WTC11 (cell line): Measurements from ENCODE around the gene RIC8A. TPM values are rescaled to one million over a fixed set of nuclear protein-coding genes. Genes with fewer than 3 reads are reported as not detected.

Source experiments
- ATAC-seq: fragments of 200-7000 bp; cut with Tn5 transposase; 2 replicates; pipeline ENCODE4 v1.10.0; 2021; ENCODE audit warnings: mild to moderate bottlenecking, moderate library complexity
- CTCF ChIA-PET: fragments of 300-600 bp; sonication (Branson Sonifier 250); formaldehyde crosslinking; loops from one replicate; lab custom pipeline; 2021; ENCODE audit warnings: antibody characterized with exemption; lab: Charles Lee
- POLR2A ChIA-PET: fragments of 350-600 bp; sonication (Branson Sonifier 250); formaldehyde crosslinking; loops from one replicate; lab custom pipeline; 2021; ENCODE audit warnings: antibody characterized with exemption; lab: Charles Lee
- DNase-seq: peaks from one replicate; pipeline ENCODE4 v3.0.0; 2021; ENCODE audit warnings: low spot score
- H3K27ac Mint-ChIP-seq: 2 replicates; pipeline ENCODE4 v1.8.0; 2021; ENCODE audit warnings: mixed read lengths
- H3K27me3 Mint-ChIP-seq: 2 replicates; pipeline ENCODE4 v1.8.0; 2021; ENCODE audit warnings: low read depth, mild to moderate bottlenecking, moderate library complexity, mixed read lengths
- H3K36me3 Mint-ChIP-seq: 2 replicates; pipeline ENCODE4 v1.8.0; 2021; ENCODE audit warnings: mixed read lengths
- H3K4me1 Mint-ChIP-seq: 2 replicates; pipeline ENCODE4 v1.8.0; 2022; ENCODE audit warnings: mixed read lengths
- H3K4me3 Mint-ChIP-seq: 2 replicates; pipeline ENCODE4 v1.8.0; 2021; ENCODE audit warnings: mild to moderate bottlenecking, moderate library complexity, mixed read lengths
- H3K9me3 Mint-ChIP-seq: 2 replicates; pipeline ENCODE4 v1.8.0; 2021; ENCODE audit warnings: mixed read lengths
- ARID4B ChIP-seq: sonication (generic); formaldehyde crosslinking; IDR thresholded peaks from 2 replicates; pipeline ENCODE4 v1.8.0; 2023; ENCODE audit warnings: missing genetic modification reagents, mild to moderate bottlenecking, borderline replicate concordance
- ELF4 ChIP-seq: sonication (generic); formaldehyde crosslinking; IDR thresholded peaks from 2 replicates; pipeline ENCODE4 v1.8.1; 2022; ENCODE audit warnings: low read depth, mild to moderate bottlenecking, moderate library complexity, missing genetic modification reagents
- EMX1 ChIP-seq: fragments of 250-450 bp; sonication (Bioruptor Pico); IDR thresholded peaks from 2 replicates; pipeline ENCODE4 v1.8.0; 2021; ENCODE audit warnings: mild to moderate bottlenecking
- ETV6 ChIP-seq: sonication (generic); formaldehyde crosslinking; IDR thresholded peaks from 2 replicates; pipeline ENCODE4 v1.8.1; 2022; ENCODE audit warnings: mild to moderate bottlenecking, missing genetic modification reagents
- IRF2 ChIP-seq: sonication (generic); formaldehyde crosslinking; IDR thresholded peaks from 2 replicates; pipeline ENCODE4 v1.8.0; 2022; ENCODE audit warnings: low read depth, missing genetic modification reagents, borderline replicate concordance
- PREB ChIP-seq: sonication (generic); formaldehyde crosslinking; IDR thresholded peaks from 2 replicates; pipeline ENCODE4 v1.8.1; 2022; ENCODE audit warnings: mild to moderate bottlenecking, missing genetic modification reagents, moderate library complexity, borderline replicate concordance
- SMAD3 ChIP-seq: sonication (generic); formaldehyde crosslinking; IDR thresholded peaks from 2 replicates; pipeline ENCODE4 v1.8.0; 2022; ENCODE audit warnings: missing genetic modification reagents, mild to moderate bottlenecking, borderline replicate concordance
- SOX15 ChIP-seq: fragments of 250-450 bp; sonication (Bioruptor Pico); IDR thresholded peaks from 2 replicates; pipeline ENCODE4 v1.9.0; 2021; ENCODE audit warnings: mild to moderate bottlenecking
- SP1 ChIP-seq: sonication (generic); formaldehyde crosslinking; conservative IDR thresholded peaks from 2 replicates; pipeline ENCODE4 v1.8.1; 2022; ENCODE audit warnings: missing genetic modification reagents
- TCF7 ChIP-seq: sonication (generic); formaldehyde crosslinking; IDR thresholded peaks from 2 replicates; pipeline ENCODE4 v1.8.0; 2022; ENCODE audit warnings: mild to moderate bottlenecking, low read depth, missing genetic modification reagents, moderate library complexity
- TP53 ChIP-seq: sonication (generic); formaldehyde crosslinking; IDR thresholded peaks from 2 replicates; pipeline ENCODE4 v1.8.1; 2023; ENCODE audit warnings: mild to moderate bottlenecking, missing genetic modification reagents
- ZBTB21 ChIP-seq: sonication (generic); formaldehyde crosslinking; IDR thresholded peaks from 2 replicates; pipeline ENCODE4 v1.8.1; 2023; ENCODE audit warnings: mild to moderate bottlenecking, missing genetic modification reagents, borderline replicate concordance
- ZMAT4 ChIP-seq: fragments of 250-450 bp; sonication (Bioruptor Pico); IDR thresholded peaks from 2 replicates; pipeline ENCODE4 v1.9.0; 2021; ENCODE audit warnings: mild to moderate bottlenecking
- ZNF281 ChIP-seq: sonication (generic); formaldehyde crosslinking; IDR thresholded peaks from 2 replicates; pipeline ENCODE4 v1.8.0; 2023; ENCODE audit warnings: mild to moderate bottlenecking, missing genetic modification reagents
- ZNF396 ChIP-seq: fragments of 250-450 bp; sonication (Bioruptor Pico); IDR thresholded peaks from 2 replicates; pipeline ENCODE4 v1.8.0; 2021; ENCODE audit warnings: mild to moderate bottlenecking, moderate library complexity, borderline replicate concordance
- ZNF416 ChIP-seq: fragments of 250-450 bp; sonication (Bioruptor Pico); IDR thresholded peaks from 2 replicates; pipeline ENCODE4 v1.9.0; 2021; ENCODE audit warnings: mild to moderate bottlenecking, inconsistent platforms
- ZNF423 ChIP-seq: fragments of 250-450 bp; sonication (Bioruptor Pico); IDR thresholded peaks from 2 replicates; pipeline ENCODE4 v2.1.2; 2022; ENCODE audit warnings: mild to moderate bottlenecking, moderate library complexity
- total RNA-seq: library from RNA; stranded (reverse); gene quantifications from 3 replicates; pipeline ENCODE4 v1.2.3, GENCODE V29; 2021
- TF ChIP-seq, protein P1 (sequence below): sonication (generic); formaldehyde crosslinking; IDR thresholded peaks from 2 replicates; pipeline ENCODE4 v1.8.1; 2023; ENCODE audit warnings: mild to moderate bottlenecking, missing genetic modification reagents, moderate library complexity
- TF ChIP-seq, protein P2 (sequence below): sonication (generic); formaldehyde crosslinking; IDR thresholded peaks from 2 replicates; pipeline ENCODE4 v1.8.1; 2022; ENCODE audit warnings: low read depth, missing genetic modification reagents, borderline replicate concordance

Gene RIC8A
- total RNA-seq, 1 experiment from 2014 or later = 68.3 TPM

DNA sequence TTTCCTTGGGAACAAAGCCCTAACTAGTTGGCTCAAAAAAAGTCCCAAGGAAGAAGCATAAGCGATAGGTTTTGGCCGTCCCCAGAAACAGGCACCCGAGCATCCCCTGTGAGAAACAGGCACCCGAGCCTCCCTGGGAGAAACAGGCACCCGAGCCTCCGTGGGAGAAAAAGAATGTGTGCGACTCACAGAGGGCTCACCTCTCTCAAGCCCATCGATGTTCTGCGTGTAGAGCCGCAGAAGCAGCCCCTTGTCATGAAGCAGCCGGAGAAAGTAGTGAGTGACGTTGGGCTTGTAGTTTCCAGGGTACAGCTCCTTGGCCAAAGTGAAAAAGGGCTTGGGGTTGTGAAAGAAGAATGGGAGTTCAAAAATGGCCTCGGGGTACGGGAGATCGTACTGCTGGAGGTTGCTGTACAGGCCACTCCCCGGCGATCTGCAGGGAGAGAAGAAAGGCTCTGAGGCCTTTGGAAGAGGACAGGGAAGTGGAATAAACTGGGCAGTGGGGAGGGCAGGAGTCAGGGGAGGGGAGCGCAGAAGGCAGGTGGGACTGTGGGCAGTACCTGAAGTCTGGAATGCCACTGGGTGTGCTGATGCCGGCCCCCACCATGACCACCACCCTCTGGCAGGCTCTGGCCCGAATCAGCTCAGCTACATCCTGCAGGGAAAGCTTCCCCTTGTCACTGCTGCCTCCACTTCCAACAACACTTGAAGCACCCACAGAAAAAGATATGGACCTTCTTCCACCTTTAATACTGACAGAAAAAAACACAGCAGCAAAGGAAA lies 25.5 kb downstream of the RIC8A start:
- H3K27me3 Mint-ChIP-seq = no peaks in the 10 kb centered on the region
- DNase-seq (no peak), ATAC-seq (no peak)
- H3K4me3 Mint-ChIP-seq = no peak overlapping the region
- CTCF ChIA-PET = no interaction called here
- TF ChIP-seq SP1 (CRISPR knock-in tag) = no peak
- TF ChIP-seq, protein P1, sequence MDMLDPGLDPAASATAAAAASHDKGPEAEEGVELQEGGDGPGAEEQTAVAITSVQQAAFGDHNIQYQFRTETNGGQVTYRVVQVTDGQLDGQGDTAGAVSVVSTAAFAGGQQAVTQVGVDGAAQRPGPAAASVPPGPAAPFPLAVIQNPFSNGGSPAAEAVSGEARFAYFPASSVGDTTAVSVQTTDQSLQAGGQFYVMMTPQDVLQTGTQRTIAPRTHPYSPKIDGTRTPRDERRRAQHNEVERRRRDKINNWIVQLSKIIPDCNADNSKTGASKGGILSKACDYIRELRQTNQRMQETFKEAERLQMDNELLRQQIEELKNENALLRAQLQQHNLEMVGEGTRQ (CRISPR knock-in tag) = no peak
- no peak for TF ChIP-seq PREB
- TF ChIP-seq ZNF423 (CRISPR knock-in tag) = no peak
- TF ChIP-seq IRF2 (CRISPR knock-in tag) = no peak
- no peak for TF ChIP-seq ZBTB21 (CRISPR knock-in tag)
- TF ChIP-seq SMAD3 (CRISPR knock-in tag) = no peak
- TF ChIP-seq, protein P2, sequence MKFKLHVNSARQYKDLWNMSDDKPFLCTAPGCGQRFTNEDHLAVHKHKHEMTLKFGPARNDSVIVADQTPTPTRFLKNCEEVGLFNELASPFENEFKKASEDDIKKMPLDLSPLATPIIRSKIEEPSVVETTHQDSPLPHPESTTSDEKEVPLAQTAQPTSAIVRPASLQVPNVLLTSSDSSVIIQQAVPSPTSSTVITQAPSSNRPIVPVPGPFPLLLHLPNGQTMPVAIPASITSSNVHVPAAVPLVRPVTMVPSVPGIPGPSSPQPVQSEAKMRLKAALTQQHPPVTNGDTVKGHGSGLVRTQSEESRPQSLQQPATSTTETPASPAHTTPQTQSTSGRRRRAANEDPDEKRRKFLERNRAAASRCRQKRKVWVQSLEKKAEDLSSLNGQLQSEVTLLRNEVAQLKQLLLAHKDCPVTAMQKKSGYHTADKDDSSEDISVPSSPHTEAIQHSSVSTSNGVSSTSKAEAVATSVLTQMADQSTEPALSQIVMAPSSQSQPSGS (CRISPR knock-in tag) = no peak
- TF ChIP-seq ELF4 (CRISPR knock-in tag) = no peak
- no peak for TF ChIP-seq TCF7 (CRISPR knock-in tag)
- no peak for TF ChIP-seq ETV6
- TF ChIP-seq ZNF281 (CRISPR knock-in tag) = no peak
- TF ChIP-seq ZNF416 (CRISPR knock-in tag) = no peak
- TF ChIP-seq ZNF396 (CRISPR knock-in tag) = no peak
- no peak for TF ChIP-seq SOX15 (CRISPR knock-in tag)
- TF ChIP-seq EMX1 (CRISPR knock-in tag) = no peak
- no peak for TF ChIP-seq ZMAT4 (CRISPR knock-in tag)
- TF ChIP-seq TP53 (CRISPR knock-in tag) = no peak
- H3K4me1 Mint-ChIP-seq = peaks cover 11% of the 10 kb centered on the region
- H3K9me3 Mint-ChIP-seq = no peaks in the 10 kb centered on the region
- H3K36me3 Mint-ChIP-seq = 0 out of 2 replicates have a peak, but pooled peaks cover 2% of the 10 kb centered on the region
- POLR2A ChIA-PET = no interaction called here
- no peak overlapping the region; the same call in 1 of the 2 replicates for H3K27ac Mint-ChIP-seq

- H3K4me1 Mint-ChIP-seq = peaks cover 15% of the 10 kb centered on the region
- POLR2A ChIA-PET = no interaction called here
- CTCF ChIA-PET = interaction anchor here (1.1 to 2.6 kb wide), 2 partner anchors 15 to 35 kb away, joined by 3 to 12 read pairs; no protein-coding TSS in a partner anchor
- peak overlapping the region; percentile 90 for H3K4me3 Mint-ChIP-seq
- no peaks in the 10 kb centered on the region for H3K9me3 Mint-ChIP-seq
- DNase-seq (no peak), ATAC-seq (no peak)
- H3K27ac Mint-ChIP-seq = no peak overlapping the region
- no peak for TF ChIP-seq ARID4B (CRISPR knock-in tag)
- peaks cover 8% of the 10 kb centered on the region for H3K36me3 Mint-ChIP-seq
- H3K27me3 Mint-ChIP-seq = no peaks in the 10 kb centered on the region
These were observed 27.7 kb downstream of the RIC8A start for GRCh38 chr11:235180-235579.
